Kidney epithelial cell (primary cell): ENCODE measurements around the gene TOP1. TPM values are rescaled to one million over a fixed set of nuclear protein-coding genes. Genes with fewer than 3 reads are reported as not detected.
A peak's percentile ranks its signal among the peaks of the same experiment; 100 is the strongest.

Experiments
- DNase-seq: peaks from one replicate; pipeline ENCODE4 v3.0.0-alpha.2; 2010; ENCODE audit warnings: low read depth
- H3K27me3 ChIP-seq: 2 replicates; pipeline ENCODE4 v1.6.0; 2011; ENCODE audit warnings: low read length; ENCODE audit not compliant: control insufficient read depth, insufficient read depth
- H3K36me3 ChIP-seq: 2 replicates; pipeline ENCODE4 v1.5.1; 2011; ENCODE audit warnings: low read length; ENCODE audit not compliant: control insufficient read depth, insufficient read depth
- H3K4me3 ChIP-seq: 2 replicates; pipeline ENCODE4 v1.5.1; 2011; ENCODE audit warnings: low read depth, mild to moderate bottlenecking, control low read depth, low read length
- total RNA-seq: library from RNA; depleted of rRNA; stranded (reverse); fragments of >200 nt; gene quantifications from 2 replicates; pipeline ENCODE4 v1.2.3, GENCODE V29; 2015
- TF ChIP-seq, protein P1 (sequence below): IDR thresholded peaks from 2 replicates; pipeline ENCODE4 v1.5.1; 2011; ENCODE audit warnings: mild to moderate bottlenecking, moderate library complexity, low read length, control low read depth, inconsistent platforms; ENCODE audit not compliant: insufficient read depth, poor library complexity, severe bottlenecking

TOP1 gene
- total RNA-seq, 1 donor from 2014 or later = 38.0 TPM

DNA sequence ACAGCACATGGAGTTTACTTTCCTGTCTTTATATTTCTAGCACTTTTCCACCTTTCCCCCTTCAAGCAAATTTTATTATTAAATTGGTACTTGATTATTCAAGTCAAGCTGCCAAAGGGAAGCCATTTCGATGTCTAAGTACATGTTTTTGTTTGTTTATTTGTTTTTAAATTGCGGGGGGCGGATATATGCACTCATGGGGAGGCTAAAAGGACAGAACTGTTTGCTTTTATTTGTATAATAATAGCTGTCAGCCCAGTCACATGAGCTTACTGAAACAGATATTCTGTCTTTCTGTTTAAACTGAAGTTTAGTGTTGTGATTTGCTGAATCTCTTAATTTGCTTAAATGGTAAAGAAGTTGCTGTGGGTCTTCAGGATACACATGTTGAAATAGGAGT, 59.2 kb downstream of the TOP1 start:
- no peak for DNase-seq
- H3K36me3 ChIP-seq = peaks cover 1% of the 10 kb centered on the region
- TF ChIP-seq, protein P1, sequence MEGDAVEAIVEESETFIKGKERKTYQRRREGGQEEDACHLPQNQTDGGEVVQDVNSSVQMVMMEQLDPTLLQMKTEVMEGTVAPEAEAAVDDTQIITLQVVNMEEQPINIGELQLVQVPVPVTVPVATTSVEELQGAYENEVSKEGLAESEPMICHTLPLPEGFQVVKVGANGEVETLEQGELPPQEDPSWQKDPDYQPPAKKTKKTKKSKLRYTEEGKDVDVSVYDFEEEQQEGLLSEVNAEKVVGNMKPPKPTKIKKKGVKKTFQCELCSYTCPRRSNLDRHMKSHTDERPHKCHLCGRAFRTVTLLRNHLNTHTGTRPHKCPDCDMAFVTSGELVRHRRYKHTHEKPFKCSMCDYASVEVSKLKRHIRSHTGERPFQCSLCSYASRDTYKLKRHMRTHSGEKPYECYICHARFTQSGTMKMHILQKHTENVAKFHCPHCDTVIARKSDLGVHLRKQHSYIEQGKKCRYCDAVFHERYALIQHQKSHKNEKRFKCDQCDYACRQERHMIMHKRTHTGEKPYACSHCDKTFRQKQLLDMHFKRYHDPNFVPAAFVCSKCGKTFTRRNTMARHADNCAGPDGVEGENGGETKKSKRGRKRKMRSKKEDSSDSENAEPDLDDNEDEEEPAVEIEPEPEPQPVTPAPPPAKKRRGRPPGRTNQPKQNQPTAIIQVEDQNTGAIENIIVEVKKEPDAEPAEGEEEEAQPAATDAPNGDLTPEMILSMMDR = no peak
- no peaks in the 10 kb centered on the region for H3K27me3 ChIP-seq
- H3K4me3 ChIP-seq = no peak overlapping the region

DNA sequence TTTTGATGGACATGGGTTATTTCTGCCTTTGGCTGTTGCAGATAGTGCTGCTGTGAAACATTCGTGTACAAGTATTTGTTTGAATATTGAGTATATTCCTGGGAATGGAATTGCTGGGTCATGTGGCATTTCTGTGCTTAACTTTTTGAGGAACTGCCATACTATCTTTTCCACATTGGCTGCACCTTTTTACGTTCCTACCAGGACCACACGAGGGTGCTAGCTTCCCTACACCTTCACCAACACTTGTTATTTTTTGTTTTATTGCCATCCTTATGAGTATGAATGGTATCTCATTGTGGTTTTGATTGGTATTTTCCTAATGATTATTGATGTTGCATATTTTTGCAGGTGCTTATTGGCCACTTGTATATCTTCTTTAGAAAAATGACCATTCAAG, 60.9 kb downstream of the TOP1 start:
- TF ChIP-seq, protein P1 = no peak
- H3K27me3 ChIP-seq = no peaks in the 10 kb centered on the region
- DNase-seq = no peak
- H3K36me3 ChIP-seq = peaks cover 3% of the 10 kb centered on the region
- no peak overlapping the region for H3K4me3 ChIP-seq

DNA sequence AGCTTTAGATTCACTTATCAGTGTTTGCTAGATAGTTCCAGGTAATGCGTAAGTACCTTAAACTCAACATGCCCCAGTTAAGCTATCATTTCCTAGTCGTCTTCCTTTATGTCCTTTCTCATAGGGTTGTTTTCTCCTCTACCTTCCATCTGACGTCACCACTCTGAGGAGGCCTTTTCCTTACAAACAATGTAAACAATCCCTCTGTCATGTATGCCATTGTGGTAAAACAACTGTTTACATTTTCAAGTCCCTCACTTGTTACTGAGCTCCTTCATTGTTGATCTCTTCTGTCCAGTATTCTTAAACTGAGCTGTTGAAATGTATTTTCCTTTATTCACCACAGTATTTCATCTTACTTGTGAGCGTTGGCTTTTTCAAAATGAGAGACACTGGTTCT, 63.3 kb downstream of the TOP1 start:
- no peak for DNase-seq
- peaks cover 1% of the 10 kb centered on the region for H3K36me3 ChIP-seq
- H3K4me3 ChIP-seq = no peak overlapping the region
- no peaks in the 10 kb centered on the region for H3K27me3 ChIP-seq
- TF ChIP-seq, protein P1 = no peak

DNA sequence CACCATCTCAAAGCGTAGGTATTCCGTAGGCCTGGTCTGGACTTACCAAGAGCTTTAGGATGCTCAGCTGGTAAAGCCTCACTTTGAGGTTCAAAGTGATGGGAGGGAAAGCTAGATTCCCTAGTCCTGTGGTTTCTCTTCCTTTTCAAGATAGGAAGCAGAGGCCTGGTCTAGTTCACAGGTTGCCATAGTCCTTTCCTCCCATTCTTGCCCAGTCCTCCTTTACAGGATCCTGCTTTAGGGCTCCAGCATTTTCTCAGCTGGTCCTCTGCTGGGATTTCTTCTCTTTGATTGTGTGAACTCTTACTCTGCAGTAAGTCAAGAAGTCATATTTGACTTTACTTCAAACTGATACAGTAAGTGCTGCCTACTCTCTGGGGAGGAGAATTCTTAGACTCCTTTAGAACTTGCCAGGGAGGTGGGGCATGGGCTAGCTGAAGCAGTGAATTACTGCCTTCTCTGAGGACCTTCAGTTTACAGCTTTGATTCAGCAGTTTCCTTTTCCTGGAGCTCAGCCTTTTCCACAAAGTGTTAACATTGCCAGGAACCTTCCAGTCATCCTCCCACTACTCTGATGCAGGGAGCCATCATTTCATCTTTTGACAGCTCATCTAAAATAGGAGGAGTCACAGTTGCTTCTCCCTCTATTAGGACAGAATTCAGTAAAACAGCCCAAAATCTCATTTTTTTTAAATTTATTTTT, 65.9 kb downstream of the TOP1 start:
- Histone ChIP-seq H3K36me3 (peaks cover 1% of the 10 kb centered on the region), H3K4me3 (no peak overlapping the region), H3K27me3 (no peaks in the 10 kb centered on the region)
- TF ChIP-seq, protein P1 = no peak
- DNase-seq = no peak

DNA sequence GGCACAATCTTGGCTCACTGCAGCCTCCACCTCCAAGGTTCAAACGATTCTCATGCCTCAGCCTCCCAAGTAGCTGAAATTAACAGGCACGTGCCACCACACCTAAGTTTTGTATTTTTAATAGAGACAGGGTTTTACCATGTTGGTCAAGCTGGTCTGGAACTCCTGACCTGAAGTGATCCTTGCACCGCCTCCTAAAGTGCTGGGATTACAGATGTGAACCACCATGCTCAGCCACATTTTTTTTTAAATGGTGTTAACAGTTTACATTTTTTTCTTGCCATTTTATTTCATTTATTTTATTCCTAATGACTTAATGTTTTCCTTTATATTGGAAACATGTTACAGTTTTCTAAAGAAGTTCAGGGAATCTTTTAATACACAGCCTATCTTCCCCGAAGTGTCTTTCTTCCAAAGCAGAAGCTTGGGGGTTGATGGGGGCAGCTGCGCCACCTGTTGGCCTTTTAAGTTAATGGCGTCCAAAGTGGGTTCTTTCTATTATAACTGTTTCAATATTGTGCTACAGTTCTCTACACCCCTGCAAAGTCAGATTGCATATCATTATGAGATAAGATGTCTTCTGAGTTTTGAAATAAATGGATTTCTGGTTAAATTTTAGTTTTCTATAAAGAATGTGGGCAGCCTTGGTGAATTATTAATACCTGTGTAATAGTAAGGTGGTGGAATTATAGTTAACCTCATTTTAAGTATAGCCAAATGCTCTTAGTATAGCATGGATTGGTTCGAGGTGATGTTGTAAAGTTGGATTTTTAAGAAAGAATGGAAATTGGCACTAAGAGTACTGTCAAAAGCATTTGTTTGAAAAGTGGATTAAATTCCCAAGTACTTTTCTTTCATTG, 66.7 kb downstream of the TOP1 start:
- Histone ChIP-seq H3K4me3 (no peak overlapping the region), H3K27me3 (no peaks in the 10 kb centered on the region), H3K36me3 (peaks cover 1% of the 10 kb centered on the region)
- TF ChIP-seq, protein P1 = peak; percentile 89
- DNase-seq = no peak
